GM13977 (cell line): ENCODE results near the gene STARD13.

Experiments used
- DNase-seq: peaks from one replicate; pipeline ENCODE4 v3.0.0; 2012; ENCODE audit warnings: low spot score
- CTCF ChIP-seq: IDR thresholded peaks from 2 replicates; pipeline ENCODE4 v1.5.1; 2012; ENCODE audit warnings: mild to moderate bottlenecking, control low read depth; ENCODE audit not compliant: insufficient read depth; ENCODE audit errors: extremely low read depth, missing control alignments
- in situ Hi-C: fragments of 300-500 bp; cut with MboI; formaldehyde crosslinking; loops from one replicate; pipeline ENCODE4 v1.12.0; 2022; ENCODE audit warnings: low sequenced_read_pairs, low pct_unique_long_range_greater_than_20kb, mixed read lengths, inconsistent platforms; ENCODE audit not compliant: unreplicated experiment

The STARD13 gene

GRCh38 chr13:33326246-33326645 is 40.7 kb upstream of the STARD13 start:
- no peak for DNase-seq
- in situ Hi-C loops = no loop called here

GRCh38 chr13:33323801-33324510 is 38.4 kb upstream of the STARD13 start:
- no peak for DNase-seq
- no peak for TF ChIP-seq CTCF
- in situ Hi-C loops = no loop called here

More at GRCh38 chr13:33326246-33326645, 40.7 kb upstream of the STARD13 start:
- no peak for TF ChIP-seq CTCF

- DNase-seq = no peak
- TF ChIP-seq CTCF = no peak
- in situ Hi-C loops = no loop called here
These were observed 37.6 kb upstream of the STARD13 start for GRCh38 chr13:33322965-33323668.

- TF ChIP-seq CTCF = no peak
- no peak for DNase-seq
- in situ Hi-C loops = no loop called here
These were observed 36.9 kb upstream of the STARD13 start for GRCh38 chr13:33322543-33322809.

GRCh38 chr13:33321686-33322542 is 36.4 kb upstream of the STARD13 start:
- DNase-seq = no peak
- in situ Hi-C loops = no loop called here
- TF ChIP-seq CTCF = no peak

- in situ Hi-C loops = no loop called here
These were observed 34.3 kb upstream of the STARD13 start for GRCh38 chr13:33319859-33320258.

More at GRCh38 chr13:33319859-33320258, 34.3 kb upstream of the STARD13 start:
- no peak for TF ChIP-seq CTCF
- DNase-seq = no peak
